Measurements from ENCODE around the gene KLF7.

GRCh38 chr2:207180741-207181140 is 15.0 kb upstream of the KLF7 start:
- TF ChIP-seq, protein P1, sequence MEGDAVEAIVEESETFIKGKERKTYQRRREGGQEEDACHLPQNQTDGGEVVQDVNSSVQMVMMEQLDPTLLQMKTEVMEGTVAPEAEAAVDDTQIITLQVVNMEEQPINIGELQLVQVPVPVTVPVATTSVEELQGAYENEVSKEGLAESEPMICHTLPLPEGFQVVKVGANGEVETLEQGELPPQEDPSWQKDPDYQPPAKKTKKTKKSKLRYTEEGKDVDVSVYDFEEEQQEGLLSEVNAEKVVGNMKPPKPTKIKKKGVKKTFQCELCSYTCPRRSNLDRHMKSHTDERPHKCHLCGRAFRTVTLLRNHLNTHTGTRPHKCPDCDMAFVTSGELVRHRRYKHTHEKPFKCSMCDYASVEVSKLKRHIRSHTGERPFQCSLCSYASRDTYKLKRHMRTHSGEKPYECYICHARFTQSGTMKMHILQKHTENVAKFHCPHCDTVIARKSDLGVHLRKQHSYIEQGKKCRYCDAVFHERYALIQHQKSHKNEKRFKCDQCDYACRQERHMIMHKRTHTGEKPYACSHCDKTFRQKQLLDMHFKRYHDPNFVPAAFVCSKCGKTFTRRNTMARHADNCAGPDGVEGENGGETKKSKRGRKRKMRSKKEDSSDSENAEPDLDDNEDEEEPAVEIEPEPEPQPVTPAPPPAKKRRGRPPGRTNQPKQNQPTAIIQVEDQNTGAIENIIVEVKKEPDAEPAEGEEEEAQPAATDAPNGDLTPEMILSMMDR (conservative IDR thresholded peaks at IDR 0.05 in 1 of 2, IDR thresholded peaks at IDR 0.05 in 1 of 2; ENCODE audit: low read depth in 1 of 2, low read length in 2 of 2), result no peak
- no peak for TF ChIP-seq EZH2 (IDR thresholded peaks at IDR 0.05; ENCODE audit: low read length, missing control alignments)

Measured in fibroblast of lung (primary cell).